ENCODE data around the gene HEY2. TPM values are rescaled to one million over a fixed set of nuclear protein-coding genes. Genes with fewer than 3 reads are reported as not detected.

HEY2 gene
- total and polyA plus RNA-seq, 2 of the 8 experiments (the other 6 are each of a cell fraction or from before 2014, with no cell fraction given) = 9.1 to 16.2 TPM

GRCh38 chr6:125804264-125804663 lies 54.8 kb downstream of the HEY2 start:
- Histone ChIP-seq H3K4ac (replicated peaks; ENCODE audit: insufficient read length, low read depth, low read length) (no peak overlapping the region), H3K56ac (replicated peaks; ENCODE audit: insufficient read length, low read depth, low read length) (no peak overlapping the region), H2BK15ac (ENCODE audit: low read length) (no peak overlapping the region), H3K23me2 (ENCODE audit: low read depth, low read length) (no peaks in the 10 kb centered on the region), H3K14ac (ENCODE audit: insufficient read length) (no peak overlapping the region), H3K4me3 (ENCODE audit: extremely low read depth in 1 of 4, insufficient read depth in 2 of 4, low read depth in 3 of 4, low read length in 4 of 4) (no peak overlapping the region), H4K5ac (ENCODE audit: insufficient read length, low read depth, low read length) (no peak overlapping the region), H2AFZ (ENCODE audit: low read length) (no peak overlapping the region), H3K79me2 (ENCODE audit: control insufficient read depth in 1 of 2, insufficient read depth in 2 of 2, low read length in 2 of 2) (0 out of 4 replicates have a peak, but pooled peaks cover 0 to 2% of the 10 kb centered on the region in 2 experiments), H2BK12ac (ENCODE audit: low read depth, low read length) (no peak overlapping the region), H2BK20ac (ENCODE audit: low read length) (no peak overlapping the region), H3K27me3 (replicated peaks in 1 of 4; ENCODE audit: control insufficient read depth in 3 of 4, extremely low read depth in 1 of 4, insufficient read depth in 3 of 4, low read length in 3 of 4) (no peaks in the 10 kb centered on the region), H4K20me1 (replicated peaks in 1 of 2; ENCODE audit: control insufficient read depth in 1 of 2, insufficient read depth in 2 of 2, low read length in 2 of 2) (peaks cover 0 to 2% of the 10 kb centered on the region in 2 experiments), H3K18ac (ENCODE audit: extremely low read depth, low read length) (no peak overlapping the region), H3K23ac (ENCODE audit: insufficient read length) (no peak overlapping the region), H3K9ac (replicated peaks in 1 of 4; ENCODE audit: extremely low read depth in 1 of 4, low read depth in 3 of 4, low read length in 3 of 4) (no peak overlapping the region), H2BK5ac (ENCODE audit: low read depth, low read length) (no peak overlapping the region), H3K79me1 (ENCODE audit: low read depth, low read length) (peaks cover 3% of the 10 kb centered on the region; the same call in 1 of the 2 replicates), H3K4me1 (replicated peaks in 1 of 4; ENCODE audit: control insufficient read depth in 3 of 4, insufficient read depth in 4 of 4, low read length in 3 of 4) (no peaks in the 10 kb centered on the region), H3K27ac (ENCODE audit: low read depth, low read length) (no peak overlapping the region), H4K91ac (replicated peaks; ENCODE audit: insufficient read length, low read length) (no peak overlapping the region), H2BK120ac (replicated peaks; ENCODE audit: low read depth, low read length) (no peak overlapping the region), H4K8ac (ENCODE audit: extremely low read depth, insufficient read depth, low read length) (no peak overlapping the region), H3K4me2 (ENCODE audit: insufficient read depth in 1 of 2, low read depth in 2 of 2, low read length in 2 of 2) (no peak overlapping the region), H2AK5ac (ENCODE audit: low read depth, low read length) (no peak overlapping the region), H3K36me3 (ENCODE audit: control insufficient read depth in 2 of 4, insufficient read depth in 4 of 4, low read length in 3 of 4) (no peaks in the 10 kb centered on the region), H3K9me3 (ENCODE audit: insufficient read depth in 2 of 2, low read depth in 1 of 2, low read length in 1 of 2) (no peaks in the 10 kb centered on the region)
- ChIA-PET POLR2A (ENCODE audit: partially characterized antibody) (interaction anchor here (2.0 kb wide), 1 partner anchor 10 kb away, joined by 5 read pairs; no protein-coding TSS in a partner anchor), CTCF (ENCODE audit: partially characterized antibody) (interaction anchor here (1.4 to 4.5 kb wide), 2 partner anchors 12 to 23 kb away, joined by 4 to 18 read pairs; partner anchors contain the start of gene NCOA7)
- DNase-seq (ENCODE audit: low read depth in 1 of 2, low spot score in 2 of 2) = no peak
- FAIRE-seq = no peak
- TF ChIP-seq CHD7 (IDR thresholded peaks at IDR 0.05; ENCODE audit: insufficient replicate concordance, low read length) = no peak

Measured in H1 (cell line).